ENCODE data around the gene NOP10. TPM values are rescaled to one million over a fixed set of nuclear protein-coding genes. Genes with fewer than 3 reads are reported as not detected.
"Not testable (repeated sequence)": the region's sequence is repeated elsewhere in the genome, so short reads cannot be mapped to it uniquely, and the experiment has no call there.

Gene NOP10
- total RNA-seq, result 10 to 100 TPM; 56.9 to 78.8 (median 72.3) TPM

DNA sequence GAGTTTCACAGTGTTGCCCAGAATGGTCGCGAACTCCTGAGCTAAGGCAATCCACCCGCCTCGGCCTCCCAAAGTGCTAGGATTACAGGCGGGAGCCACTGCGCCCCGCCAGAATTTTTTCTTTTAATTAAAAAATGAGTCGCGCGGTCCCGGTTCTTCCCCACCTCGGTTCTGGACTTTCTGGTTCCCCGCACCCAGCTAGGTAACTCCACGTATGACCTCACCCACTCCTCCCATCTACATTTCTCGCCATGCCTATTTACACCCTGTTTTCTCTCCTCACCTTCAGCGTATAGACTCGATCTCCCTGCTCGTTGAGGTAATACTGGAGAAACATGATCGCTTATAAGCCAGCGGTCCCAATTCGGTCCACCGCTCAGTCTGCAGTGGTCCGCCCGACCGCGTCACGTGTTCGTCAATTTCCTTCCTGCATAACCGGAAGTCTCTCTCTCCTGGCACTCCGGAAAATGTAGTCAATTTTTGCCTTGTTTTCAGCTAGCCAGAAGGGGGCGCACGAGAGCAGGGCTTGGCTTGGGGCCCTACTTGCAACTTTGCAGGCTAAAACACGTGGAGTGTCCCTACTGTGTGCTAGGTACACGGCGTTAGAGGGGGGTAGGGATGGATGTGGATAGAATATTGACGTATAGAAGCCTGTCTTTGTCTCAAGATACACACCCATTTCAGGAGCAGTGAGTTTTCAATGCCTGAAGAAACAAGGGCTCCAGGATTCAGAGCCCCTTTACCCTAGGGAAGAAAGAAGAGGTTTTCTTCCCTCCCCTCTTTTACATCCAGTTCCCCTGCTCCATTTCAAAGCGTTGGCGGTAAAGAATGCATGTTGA is at the start of gene NOP10, which contains the start of gene NUTM1:
TSS of gene NOP10 (minus strand) at position 400 of the 839 bp plus-strand sequence. CDS start at position 337, 63 bp downstream.
TSS of gene NUTM1 (plus strand) at position 579 of the 839 bp plus-strand sequence. CDS start 382 bp downstream, outside the sequence.
- Histone ChIP-seq H3K36me3 (no peaks in the 10 kb centered on the region), H3K4me3 (peak within 1 kb of the TSS; percentile 55 to 88), H3K4me1 (no peaks in the 10 kb centered on the region), H3K27me3 (no peaks in the 10 kb centered on the region), H3K27ac (peak within 1 kb of the TSS; percentile 83 to 87), H3K9me3 (no peaks in the 10 kb centered on the region)
- intact Hi-C loops (cut with DNase I; ENCODE audit: low total_unique reads), result no loop called here
- TF ChIP-seq, protein P1, sequence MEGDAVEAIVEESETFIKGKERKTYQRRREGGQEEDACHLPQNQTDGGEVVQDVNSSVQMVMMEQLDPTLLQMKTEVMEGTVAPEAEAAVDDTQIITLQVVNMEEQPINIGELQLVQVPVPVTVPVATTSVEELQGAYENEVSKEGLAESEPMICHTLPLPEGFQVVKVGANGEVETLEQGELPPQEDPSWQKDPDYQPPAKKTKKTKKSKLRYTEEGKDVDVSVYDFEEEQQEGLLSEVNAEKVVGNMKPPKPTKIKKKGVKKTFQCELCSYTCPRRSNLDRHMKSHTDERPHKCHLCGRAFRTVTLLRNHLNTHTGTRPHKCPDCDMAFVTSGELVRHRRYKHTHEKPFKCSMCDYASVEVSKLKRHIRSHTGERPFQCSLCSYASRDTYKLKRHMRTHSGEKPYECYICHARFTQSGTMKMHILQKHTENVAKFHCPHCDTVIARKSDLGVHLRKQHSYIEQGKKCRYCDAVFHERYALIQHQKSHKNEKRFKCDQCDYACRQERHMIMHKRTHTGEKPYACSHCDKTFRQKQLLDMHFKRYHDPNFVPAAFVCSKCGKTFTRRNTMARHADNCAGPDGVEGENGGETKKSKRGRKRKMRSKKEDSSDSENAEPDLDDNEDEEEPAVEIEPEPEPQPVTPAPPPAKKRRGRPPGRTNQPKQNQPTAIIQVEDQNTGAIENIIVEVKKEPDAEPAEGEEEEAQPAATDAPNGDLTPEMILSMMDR (IDR thresholded peaks at IDR 0.05), result peak; percentile 87 to 96 (median 94)
- peak; percentile 42 to 54 for TF ChIP-seq POLR2A (IDR thresholded peaks at IDR 0.05)
- peak; percentile 90 to 92 for DNase-seq

DNA sequence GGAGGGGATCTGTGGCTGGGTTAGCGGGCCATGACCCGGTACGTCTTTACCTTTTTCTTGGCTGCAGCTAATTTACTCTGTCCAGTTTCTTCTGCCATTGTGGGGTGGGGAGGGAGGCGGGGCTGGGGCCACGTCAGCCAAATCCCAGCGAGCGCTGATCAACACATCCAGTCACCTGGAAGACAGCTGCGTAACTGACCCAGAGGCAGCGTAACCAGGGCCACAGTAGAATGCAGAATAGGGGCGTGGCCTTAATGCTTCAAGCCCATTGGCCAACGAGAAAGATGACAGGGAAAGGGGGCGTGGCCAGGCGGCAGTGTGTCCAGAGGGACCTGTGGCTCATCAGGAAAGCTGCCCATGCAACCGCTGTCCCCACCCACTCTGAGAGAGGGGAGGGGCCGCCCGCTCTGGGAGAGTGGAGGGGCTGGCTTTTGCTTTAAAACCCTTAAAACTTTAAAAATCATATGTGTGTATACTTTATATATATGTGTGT is 46.7 kb upstream of the NOP10 start:
- H3K4me3 ChIP-seq; H3K27me3 ChIP-seq; H3K9me3 ChIP-seq; H3K36me3 ChIP-seq; H3K4me1 ChIP-seq; DNase-seq; intact Hi-C loops (cut with DNase I; ENCODE audit: low total_unique reads); H3K27ac ChIP-seq: not testable (repeated sequence)

DNA sequence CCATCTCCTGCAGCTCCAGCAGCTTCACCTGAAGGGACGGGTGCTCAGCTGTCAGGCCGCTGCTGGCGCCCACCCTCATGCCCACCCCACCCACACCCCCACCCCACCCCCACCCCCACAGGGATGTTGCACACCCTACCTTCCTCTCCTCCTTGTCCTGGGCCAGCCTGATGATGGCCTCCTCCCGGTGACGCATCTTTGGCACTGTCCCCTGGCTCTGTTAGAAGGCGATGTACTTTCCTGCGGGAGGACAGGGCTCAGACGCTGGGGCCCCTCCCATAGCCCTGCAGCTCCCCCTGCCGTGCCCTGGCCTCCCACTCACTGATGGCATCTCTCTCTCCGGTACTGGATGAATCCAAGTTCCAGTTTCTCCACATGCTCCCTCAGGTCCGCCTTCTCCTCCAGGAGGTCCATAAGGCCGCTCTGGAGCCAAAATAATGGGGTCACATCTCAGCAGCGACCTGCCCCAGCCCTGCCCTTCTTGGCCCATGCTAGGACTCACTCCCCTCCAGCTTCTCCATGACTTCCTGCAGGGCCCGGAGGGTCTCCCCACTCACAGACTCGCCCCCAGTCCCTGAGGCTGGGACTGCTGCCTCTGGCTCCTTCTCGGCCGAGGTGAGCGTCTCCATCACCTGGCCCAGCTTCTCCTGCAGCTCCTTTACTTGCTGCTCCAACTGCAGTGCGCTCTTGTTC is 39.0 kb upstream of the NOP10 start:
- H3K27me3 ChIP-seq; H3K4me3 ChIP-seq; DNase-seq; H3K9me3 ChIP-seq; H3K27ac ChIP-seq; H3K36me3 ChIP-seq; intact Hi-C loops (cut with DNase I; ENCODE audit: low total_unique reads); H3K4me1 ChIP-seq: not testable (repeated sequence)

DNA sequence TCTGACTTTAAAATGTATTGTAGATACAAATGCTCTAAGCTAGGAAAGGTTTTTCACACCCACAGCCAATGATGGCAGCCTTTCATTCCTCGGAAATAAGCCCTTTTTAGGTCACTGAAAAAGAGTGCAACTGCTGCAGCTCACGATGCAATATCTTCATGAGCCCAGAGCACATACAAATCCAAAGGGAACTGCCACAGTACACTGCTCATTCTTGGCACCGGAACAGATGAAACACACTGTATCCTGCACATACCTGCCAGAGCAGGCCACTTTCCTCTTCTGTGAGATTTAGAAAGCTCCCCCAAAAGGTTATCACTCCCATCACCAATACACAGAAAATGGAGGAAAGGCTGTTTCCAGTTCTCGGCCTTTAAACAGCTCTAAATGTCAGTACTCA is 37.6 kb upstream of the NOP10 start:
- intact Hi-C loops (cut with DNase I; ENCODE audit: low total_unique reads), result not testable (repeated sequence)

DNA sequence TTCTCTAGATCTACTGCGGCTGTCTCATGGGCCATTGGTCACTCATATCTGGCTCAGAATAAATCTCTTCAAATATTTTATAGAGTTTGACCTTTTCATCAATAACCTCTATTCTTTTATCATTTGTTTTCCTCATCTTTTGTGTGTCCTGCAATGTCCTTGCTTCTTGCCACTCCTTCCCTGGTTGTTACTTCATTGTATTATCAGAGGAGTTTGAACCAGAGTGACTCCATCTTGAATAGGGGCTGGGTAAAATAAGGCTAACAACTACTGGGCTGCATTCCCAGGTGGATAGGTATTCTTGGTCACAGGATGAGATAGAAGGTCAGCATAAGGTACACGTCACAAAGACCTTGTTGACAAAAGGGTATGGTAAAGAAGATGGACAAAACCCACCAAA is 33.9 kb upstream of the NOP10 start:
- Histone ChIP-seq H3K4me3 (no peak overlapping the region), H3K27me3 (no peaks in the 10 kb centered on the region), H3K27ac (no peak overlapping the region), H3K9me3 (no peaks in the 10 kb centered on the region), H3K36me3 (no peaks in the 10 kb centered on the region), H3K4me1 (no peaks in the 10 kb centered on the region)
- intact Hi-C loops (cut with DNase I; ENCODE audit: low total_unique reads), result no loop called here
- no peak for DNase-seq
- TF ChIP-seq, protein P1 (IDR thresholded peaks at IDR 0.05), result no peak
- no peak for TF ChIP-seq POLR2A (IDR thresholded peaks at IDR 0.05)

More for the DNA sequence above, 37.6 kb upstream of the NOP10 start:
- not testable (repeated sequence) for DNase-seq, H3K9me3 ChIP-seq, H3K36me3 ChIP-seq, H3K27ac ChIP-seq, H3K4me1 ChIP-seq, H3K4me3 ChIP-seq, H3K27me3 ChIP-seq

DNA sequence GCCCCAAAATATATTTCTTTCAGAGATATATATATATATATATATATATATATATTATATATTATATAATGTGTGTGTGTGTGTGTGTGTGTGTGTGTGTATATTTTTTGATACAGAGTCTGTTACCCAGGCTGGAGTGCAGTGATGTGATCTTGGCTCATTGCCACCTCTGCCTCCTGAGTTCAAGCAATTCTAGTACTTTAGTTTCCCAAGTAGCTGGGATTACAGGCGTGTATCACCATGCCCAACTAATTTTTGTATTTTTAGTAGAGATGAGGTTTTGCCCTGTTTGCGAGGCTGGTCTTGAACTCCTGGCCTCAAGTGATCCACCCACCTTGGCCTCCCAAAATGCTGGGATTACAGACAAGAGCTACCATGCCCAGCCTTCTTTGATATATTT is 32.6 kb upstream of the NOP10 start:
- H3K36me3 ChIP-seq; DNase-seq; intact Hi-C loops (cut with DNase I; ENCODE audit: low total_unique reads); H3K4me3 ChIP-seq; H3K27ac ChIP-seq; H3K4me1 ChIP-seq; H3K9me3 ChIP-seq; H3K27me3 ChIP-seq: not testable (repeated sequence)

DNA sequence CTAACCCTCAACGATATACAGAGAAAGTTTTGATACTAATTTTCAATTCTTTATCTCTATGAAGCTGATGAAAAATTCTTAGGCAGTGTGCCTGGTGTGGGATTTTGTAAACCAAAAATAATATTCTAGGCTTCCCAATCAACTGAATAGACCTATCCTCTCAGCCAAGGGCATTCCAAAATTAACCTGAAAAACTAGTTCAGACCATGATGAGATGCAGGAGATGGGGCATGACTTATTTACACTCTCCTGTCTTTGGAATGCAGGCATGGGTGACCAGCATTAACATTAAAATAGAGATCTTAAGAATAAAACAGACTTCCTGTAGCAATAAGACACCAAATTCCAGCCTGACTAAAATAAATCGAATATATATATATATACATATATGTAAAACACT is 31.9 kb upstream of the NOP10 start:
- no peaks in the 10 kb centered on the region for H3K27me3 ChIP-seq
- TF ChIP-seq, protein P1 (IDR thresholded peaks at IDR 0.05), result no peak
- no peak for TF ChIP-seq POLR2A (IDR thresholded peaks at IDR 0.05)
- no peaks in the 10 kb centered on the region for H3K4me1 ChIP-seq
- intact Hi-C loops (cut with DNase I; ENCODE audit: low total_unique reads), result no loop called here
- H3K4me3 ChIP-seq, result no peak overlapping the region
- no peak for DNase-seq
- H3K27ac ChIP-seq, result no peak overlapping the region
- H3K9me3 ChIP-seq, result no peaks in the 10 kb centered on the region
- no peaks in the 10 kb centered on the region for H3K36me3 ChIP-seq

Data from uterus (tissue), 4 donors.